Thymus (tissue), 11 donors: ENCODE results near the gene PLCH1. TPM values are rescaled to one million over a fixed set of nuclear protein-coding genes. Genes with fewer than 3 reads are reported as not detected.
A peak's percentile ranks its signal among the peaks of the same experiment; 100 is the strongest.

Experiments
- DNase-seq, 9 donors: peaks; one replicate each; pipeline ENCODE4 v3.0.0-alpha.2; 2013; ENCODE audit warnings: low spot score in 9 of 9, low read depth in 6 of 9, missing footprints in 1 of 9
- H3K27ac ChIP-seq, 2 donors: one replicate each; pipeline ENCODE4 v1.5.1; 2013; ENCODE audit warnings: control low read depth in 1 of 2, low read depth in 1 of 2, low read length in 1 of 2, mild to moderate bottlenecking in 1 of 2, moderate library complexity in 1 of 2
- H3K27me3 ChIP-seq, 2 donors: one replicate each; pipeline ENCODE4 v1.5.1; 2013; ENCODE audit warnings: low read length in 1 of 2; ENCODE audit not compliant: control insufficient read depth in 2 of 2, insufficient read depth in 1 of 2
- H3K36me3 ChIP-seq, 2 donors: one replicate each; pipeline ENCODE4 v1.5.1; 2013; ENCODE audit warnings: low read length in 1 of 2, mild to moderate bottlenecking in 1 of 2, moderate library complexity in 1 of 2; ENCODE audit not compliant: control insufficient read depth in 2 of 2, insufficient read depth in 2 of 2
- H3K4me1 ChIP-seq, 2 donors: one replicate each; pipeline ENCODE4 v1.5.1; 2013; ENCODE audit warnings: low read length in 2 of 2; ENCODE audit not compliant: control insufficient read depth in 2 of 2, insufficient read depth in 2 of 2
- H3K4me3 ChIP-seq, 2 donors: one replicate each; pipeline ENCODE4 v1.5.1; 2013; ENCODE audit warnings: low read length in 2 of 2, control low read depth in 1 of 2, mild to moderate bottlenecking in 1 of 2
- H3K9me3 ChIP-seq, 2 donors: one replicate each; pipeline ENCODE4 v1.5.1; 2013; ENCODE audit warnings: low read length in 1 of 2, mild to moderate bottlenecking in 1 of 2; ENCODE audit not compliant: control insufficient read depth in 2 of 2, insufficient read depth in 1 of 2
- WGBS: extraction: QIAGEN DNeasy Blood & Tissue Kit; methylation state at CpG from one replicate; pipeline ENCODE4 v1.1.7; 2013; 5-methylcytosine and 5-hydroxymethylcytosine counted together
- polyA plus RNA-seq: library from polyadenylated mRNA; stranded (reverse); fragments of 200-250 nt; gene quantifications from one replicate; pipeline ENCODE4 v1.2.3, GENCODE V29; 2013
- total RNA-seq: library from RNA; stranded (reverse); fragments of 120-200 nt; gene quantifications from one replicate; pipeline ENCODE4 v1.2.4, GENCODE V29; 2013
- donor health status: healthy.

PLCH1 gene
- total and polyA plus RNA-seq, 2 donors: 7.6 to 29.3 TPM

- Histone ChIP-seq H3K4me1 (peaks cover 7 to 11% of the 10 kb centered on the region in 2 donors), H3K9me3 (no peaks in the 10 kb centered on the region), H3K4me3 (no peak overlapping the region), H3K36me3 (no peaks in the 10 kb centered on the region), H3K27ac (no peak overlapping the region), H3K27me3 (peaks cover 0 to 2% of the 10 kb centered on the region in 2 donors)
- DNase-seq: no peak
Observed at GRCh38 chr3:155661760-155662159, 83.1 kb downstream of the PLCH1 start.

- H3K27ac ChIP-seq: peak overlapping the region in 1 of 2 donors; percentile 27
- H3K36me3 ChIP-seq: no peaks in the 10 kb centered on the region
- WGBS: 83% methylated on average over 1 of the region's 1 CpG
- peaks cover 0 to 2% of the 10 kb centered on the region in 2 donors for H3K27me3 ChIP-seq
- peaks cover 7 to 11% of the 10 kb centered on the region in 2 donors for H3K4me1 ChIP-seq
- no peak for DNase-seq
- H3K4me3 ChIP-seq: no peak overlapping the region
- no peaks in the 10 kb centered on the region for H3K9me3 ChIP-seq
Observed at GRCh38 chr3:155661042-155661441, 83.8 kb downstream of the PLCH1 start.

- Histone ChIP-seq H3K4me3 (no peak overlapping the region), H3K36me3 (no peaks in the 10 kb centered on the region), H3K27me3 (peaks cover 0 to 2% of the 10 kb centered on the region in 2 donors)
Observed at GRCh38 chr3:155658671-155659261, 86.1 kb downstream of the PLCH1 start.

DNA sequence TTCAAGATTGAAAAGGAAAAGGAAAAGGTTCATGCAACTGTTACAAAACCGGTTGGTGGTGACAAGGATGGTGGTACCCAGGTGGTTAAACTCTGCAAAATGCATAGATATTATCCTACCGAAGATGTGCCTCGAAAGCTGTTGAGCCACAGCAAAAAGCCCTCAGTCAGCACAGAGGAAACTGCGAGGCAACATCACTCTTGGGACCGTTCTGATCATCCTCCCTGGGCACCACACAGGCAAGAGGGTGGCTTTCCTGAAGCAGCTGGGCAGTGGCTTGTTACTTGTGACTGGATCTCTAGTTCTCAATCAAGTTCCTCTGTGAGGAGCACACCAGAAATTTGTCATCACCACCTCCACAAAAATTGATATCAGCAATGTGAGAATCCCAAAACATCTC is 86.9 kb downstream of the PLCH1 start:
- H3K36me3 ChIP-seq: no peaks in the 10 kb centered on the region
- H3K4me3 ChIP-seq: no peak overlapping the region
- no peak for DNase-seq
- H3K27ac ChIP-seq: no peak overlapping the region
- WGBS: 49% methylated on average over 5 of the region's 5 CpGs
- H3K4me1 ChIP-seq: peaks cover 7 to 11% of the 10 kb centered on the region in 2 donors
- no peaks in the 10 kb centered on the region for H3K27me3 ChIP-seq
- no peaks in the 10 kb centered on the region for H3K9me3 ChIP-seq

More at GRCh38 chr3:155658671-155659261, 86.1 kb downstream of the PLCH1 start:
- Histone ChIP-seq H3K27ac (no peak overlapping the region), H3K4me1 (peaks cover 7 to 11% of the 10 kb centered on the region in 2 donors), H3K9me3 (no peaks in the 10 kb centered on the region)
- 94% methylated on average over 4 of the region's 4 CpGs for WGBS
- no peak for DNase-seq

DNA sequence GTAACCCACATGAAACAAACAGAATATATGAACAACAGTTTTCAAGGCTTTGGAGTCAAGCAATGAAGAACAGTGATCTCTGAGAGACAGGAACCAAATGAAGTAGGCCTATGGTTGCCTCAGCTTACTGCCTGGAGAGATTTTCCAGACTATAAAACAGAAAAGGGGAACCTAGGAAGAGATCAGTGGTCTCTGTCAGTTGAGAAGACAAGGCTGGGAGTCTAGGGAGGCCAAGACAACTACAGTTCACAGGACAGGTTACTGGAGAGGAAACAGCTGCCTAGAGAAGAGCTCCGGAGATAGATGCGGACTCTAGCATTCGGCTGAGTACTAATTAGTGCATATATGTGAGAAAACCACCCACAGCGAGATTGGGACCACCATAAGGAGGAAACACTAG is 87.7 kb downstream of the PLCH1 start:
- 67% methylated on average over 4 of the region's 4 CpGs for WGBS
- Histone ChIP-seq H3K4me1 (peaks cover 7 to 11% of the 10 kb centered on the region in 2 donors), H3K27ac (peak overlapping the region in 1 of 2 donors; percentile 36), H3K36me3 (no peaks in the 10 kb centered on the region), H3K4me3 (no peak overlapping the region), H3K9me3 (no peaks in the 10 kb centered on the region), H3K27me3 (no peaks in the 10 kb centered on the region)
- DNase-seq: peak in 4 of 9 donors; percentile 11 to 61 (median 34)

DNA sequence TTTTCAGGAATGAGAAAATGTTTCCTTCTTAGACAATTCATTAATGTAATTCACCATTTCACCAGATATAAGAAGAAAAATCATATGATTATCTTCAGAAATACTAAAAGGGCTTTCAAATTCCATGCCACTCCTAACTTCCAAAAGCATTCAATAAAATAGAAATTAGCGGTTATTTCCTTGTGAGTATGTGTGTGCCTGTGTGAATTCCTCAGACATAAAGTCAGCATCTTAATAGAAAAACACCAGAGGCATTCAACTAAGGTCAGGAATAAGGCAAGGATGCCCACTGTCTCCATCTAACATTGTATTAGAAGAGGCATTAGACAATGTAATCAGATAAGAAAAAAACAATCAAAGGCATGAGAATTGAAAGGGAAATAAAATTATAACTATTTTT is 88.4 kb downstream of the PLCH1 start:
- no peak overlapping the region for H3K4me3 ChIP-seq
- no peaks in the 10 kb centered on the region for H3K9me3 ChIP-seq
- peaks cover 7 to 9% of the 10 kb centered on the region in 2 donors for H3K4me1 ChIP-seq
- no peaks in the 10 kb centered on the region for H3K36me3 ChIP-seq
- no peak for DNase-seq
- 96% methylated on average over 1 of the region's 1 CpG for whole genome bisulfite sequencing
- H3K27me3 ChIP-seq: no peaks in the 10 kb centered on the region
- no peak overlapping the region for H3K27ac ChIP-seq

DNA sequence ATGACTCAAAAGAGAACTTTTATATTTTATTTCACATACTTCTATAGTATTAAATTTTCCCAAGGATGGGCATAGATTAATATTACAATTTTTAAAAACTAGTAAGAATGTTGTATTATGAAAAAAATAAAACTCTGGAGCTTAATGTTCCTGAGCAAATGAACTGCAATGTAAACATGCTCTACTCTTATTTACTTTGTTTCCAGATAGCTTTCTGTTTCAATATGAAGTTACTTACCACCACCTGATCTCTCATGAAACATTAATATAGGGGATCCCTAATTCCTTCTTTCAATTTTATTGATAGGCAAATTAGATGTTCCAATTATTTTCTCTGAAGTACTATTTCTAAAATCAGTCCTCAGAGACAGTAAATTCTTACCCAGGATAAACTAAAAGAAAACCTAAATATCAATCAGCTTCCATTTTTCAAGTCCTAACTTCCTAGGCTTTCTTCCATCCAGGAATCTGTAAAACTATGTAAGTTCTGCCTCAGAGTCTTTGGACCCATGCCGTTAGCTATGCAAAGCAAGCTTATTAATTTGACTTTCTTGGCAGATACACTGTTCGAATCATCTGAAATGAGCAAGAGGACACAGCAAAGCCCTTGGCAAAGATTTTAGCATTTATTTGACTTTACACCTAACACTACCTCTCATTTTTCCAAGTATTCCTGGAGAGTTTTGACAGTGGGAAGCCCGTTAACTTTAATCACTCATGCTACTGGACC is 93.2 kb downstream of the PLCH1 start:
- H3K9me3 ChIP-seq: no peaks in the 10 kb centered on the region
- H3K4me3 ChIP-seq: no peak overlapping the region
- no peaks in the 10 kb centered on the region for H3K27me3 ChIP-seq
- 93% methylated on average over 3 of the region's 3 CpGs for WGBS
- H3K4me1 ChIP-seq: peaks cover 2 to 6% of the 10 kb centered on the region in 2 donors
- H3K36me3 ChIP-seq: no peaks in the 10 kb centered on the region
- H3K27ac ChIP-seq: no peak overlapping the region
- no peak for DNase-seq

GRCh38 chr3:155648013-155648591 is 96.8 kb downstream of the PLCH1 start:
- Histone ChIP-seq H3K27me3 (no peaks in the 10 kb centered on the region), H3K4me3 (no peak overlapping the region), H3K27ac (no peak overlapping the region), H3K36me3 (no peaks in the 10 kb centered on the region), H3K9me3 (no peaks in the 10 kb centered on the region), H3K4me1 (peaks cover 10 to 17% of the 10 kb centered on the region in 2 donors)
- no peak for DNase-seq
- 97% methylated on average over 6 of the region's 6 CpGs for WGBS

DNA sequence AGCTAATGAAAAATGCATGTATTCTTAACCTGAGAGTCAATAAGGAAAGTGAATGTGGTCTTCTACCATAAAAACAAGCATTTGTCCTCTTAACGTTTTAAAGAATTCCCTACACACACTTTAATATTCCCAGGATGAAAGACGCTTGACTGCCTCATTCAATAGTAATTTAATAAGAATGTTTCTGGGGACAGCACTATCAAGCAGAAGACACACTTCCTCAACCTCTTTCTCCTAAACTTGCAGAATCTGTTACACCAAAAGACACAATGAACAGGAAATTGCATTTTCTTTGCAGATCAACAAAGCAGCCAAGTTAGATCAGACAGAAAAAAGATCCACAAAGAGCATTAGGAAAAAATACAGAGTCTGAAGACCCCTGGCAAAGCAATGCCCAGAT is 97.7 kb downstream of the PLCH1 start:
- Histone ChIP-seq H3K27ac (peak overlapping the region; percentile 13 to 60), H3K4me3 (no peak overlapping the region), H3K27me3 (no peaks in the 10 kb centered on the region), H3K36me3 (no peaks in the 10 kb centered on the region), H3K9me3 (no peaks in the 10 kb centered on the region), H3K4me1 (peaks cover 10 to 17% of the 10 kb centered on the region in 2 donors)
- 47% methylated on average over 2 of the region's 2 CpGs for WGBS
- DNase-seq: peak in 5 of 9 donors; percentile 10 to 67 (median 27)
